HCT116 (cell line): ENCODE results near the gene ANTXR2. TPM values are rescaled to one million over a fixed set of nuclear protein-coding genes. Genes with fewer than 3 reads are reported as not detected.

ENCODE experiments used
- ATAC-seq: fragments of 200-7000 bp; cut with Tn5 transposase; 2 replicates; pipeline ENCODE4 v1.9.1; 2020; ENCODE audit warnings: mild to moderate bottlenecking, moderate library complexity
- BruUV-seq: library from RNA; stranded (reverse); fragments of 400-500 nt; replicated peaks from 2 replicates; lab custom pipeline; 2021; lab: Mats Ljungman, UMichigan
- CTCF ChIA-PET: fragments of 300-600 bp; sonication (Branson Sonifier 250); formaldehyde crosslinking; loops from one replicate; lab custom pipeline; 2021; ENCODE audit warnings: antibody characterized with exemption; lab: Charles Lee
- POLR2A ChIA-PET: fragments of 300-600, 350-600 bp; sonication (Branson Sonifier 250); formaldehyde crosslinking; loops from one replicate; lab custom pipeline; 2021; ENCODE audit warnings: antibody characterized with exemption; lab: Charles Lee
- RAD21 ChIA-PET, 2 experiments: fragments of 300-600 bp; sonication (Branson Sonifier 250); formaldehyde crosslinking; loops; one replicate each; lab custom pipeline; 2023; ENCODE audit warnings: low total read pairs in 2 of 2; ENCODE audit not compliant: uncharacterized antibody in 2 of 2, unreplicated experiment in 2 of 2, low non-redundant PET in 1 of 2; lab: Charles Lee
- DNase-seq: peaks from one replicate; pipeline ENCODE4 v3.0.0-alpha.2; 2010; ENCODE audit warnings: low read depth, low spot score
- H2AFZ ChIP-seq: fragments of 200-600 bp; shearing (Covaris generic), sonication (generic); 2 replicates; pipeline ENCODE4 v1.6.1; 2017; ENCODE audit warnings: low read depth, mixed run types, mixed read lengths, antibody characterized with exemption, low read length; ENCODE audit not compliant: poor library complexity, severe bottlenecking
- H3K27ac ChIP-seq: 2 replicates; pipeline ENCODE4 v1.5.1; 2012; ENCODE audit warnings: low read depth, low read length
- H3K27me3 ChIP-seq: fragments of 200-600 bp; sonication (generic); 2 replicates; pipeline ENCODE4 v1.6.1; 2016; ENCODE audit warnings: mixed run types, low read length, mixed read lengths; ENCODE audit not compliant: insufficient read depth
- H3K36me3 ChIP-seq, 2 experiments: fragments of 200-500 bp in 1 of 2; fragments of 200-600 bp in 1 of 2; sonication (Bioruptor generic) in 1 of 2; sonication (generic) in 1 of 2; 2 replicates each; pipeline versions ENCODE4 v1.5.1 to v1.6.1; 2014 to 2016; ENCODE audit warnings: low read length in 2 of 2, inconsistent platforms in 1 of 2, mixed read lengths in 1 of 2, mixed run types in 1 of 2; ENCODE audit not compliant: insufficient read depth in 2 of 2, control insufficient read depth in 1 of 2
- H3K4me1 ChIP-seq, 2 experiments: fragments of 200-600 bp in 1 of 2; sonication (generic) in 1 of 2; 2 replicates each; pipeline versions ENCODE4 v1.5.1 to v1.6.1; 2012 to 2017; ENCODE audit warnings: low read length in 2 of 2, inconsistent platforms in 1 of 2, mild to moderate bottlenecking in 1 of 2, mixed read lengths in 1 of 2, mixed run types in 1 of 2, moderate library complexity in 1 of 2; ENCODE audit not compliant: insufficient read depth in 2 of 2, control insufficient read depth in 1 of 2
- H3K4me2 ChIP-seq: fragments of 200-600 bp; sonication (generic); 2 replicates; pipeline ENCODE4 v1.6.1; 2017; ENCODE audit warnings: mixed run types, low read length, mixed read lengths
- H3K4me3 ChIP-seq, 2 experiments: fragments of 200-600 bp in 1 of 2; sonication (generic) in 1 of 2; replicated peaks in 1 of 2; 2 replicates each; pipeline ENCODE4 v1.5.1; 2011 to 2016; ENCODE audit warnings: low read length in 2 of 2, control low read depth in 1 of 2, low read depth in 1 of 2, mild to moderate bottlenecking in 1 of 2, mixed read lengths in 1 of 2, mixed run types in 1 of 2
- H3K79me2 ChIP-seq: fragments of 200-600 bp; sonication (generic); 2 replicates; pipeline ENCODE4 v1.6.1; 2017; ENCODE audit warnings: mild to moderate bottlenecking, mixed run types, low read length, moderate library complexity, mixed read lengths; ENCODE audit not compliant: insufficient read depth
- H3K9ac ChIP-seq: fragments of 200-600 bp; sonication (generic); 2 replicates; pipeline ENCODE4 v1.6.1; 2016; ENCODE audit warnings: low read length, mixed read lengths
- H3K9me2 ChIP-seq: fragments of 200-600 bp; sonication (generic), shearing (Covaris generic); 2 replicates; pipeline ENCODE4 v1.6.1; 2017; ENCODE audit warnings: mixed run types, mild to moderate bottlenecking, moderate library complexity; ENCODE audit not compliant: insufficient read depth
- H3K9me3 ChIP-seq, 2 experiments: fragments of 200-500 bp in 1 of 2; fragments of 200-600 bp in 1 of 2; sonication (Bioruptor generic) in 1 of 2; sonication (generic) in 1 of 2; 2 replicates each; pipeline ENCODE4 v1.6.1; 2014 to 2017; ENCODE audit warnings: low read length in 2 of 2, mixed read lengths in 2 of 2, inconsistent platforms in 1 of 2, low read depth in 1 of 2, mild to moderate bottlenecking in 1 of 2, mixed run types in 1 of 2, moderate library complexity in 1 of 2; ENCODE audit not compliant: control insufficient read depth in 1 of 2, insufficient read depth in 1 of 2
- H4K20me1 ChIP-seq: fragments of 200-600 bp; sonication (generic), shearing (Covaris generic); 2 replicates; pipeline ENCODE4 v1.6.1; 2017; ENCODE audit warnings: mixed run types, mild to moderate bottlenecking, moderate library complexity; ENCODE audit not compliant: insufficient read depth
- ATF3 ChIP-seq: IDR thresholded peaks from 2 replicates; pipeline ENCODE4 v1.6.1; 2012
- CBX3 ChIP-seq: IDR thresholded peaks from 2 replicates; pipeline ENCODE4 v1.6.1; 2012; ENCODE audit warnings: low read depth
- CEBPB ChIP-seq: IDR thresholded peaks from 2 replicates; pipeline ENCODE4 v1.6.1; 2012; ENCODE audit warnings: low read depth
- EGR1 ChIP-seq: IDR thresholded peaks from 2 replicates; pipeline ENCODE4 v1.6.1; 2012; ENCODE audit warnings: low read depth
- ELF1 ChIP-seq: IDR thresholded peaks from 2 replicates; pipeline ENCODE4 v1.6.1; 2012; ENCODE audit warnings: low read depth, borderline replicate concordance
- EZH2phosphoT487 ChIP-seq: fragments of 200-600 bp; IDR thresholded peaks from 2 replicates; pipeline ENCODE4 v1.6.1; 2018; ENCODE audit warnings: antibody characterized with exemption, borderline replicate concordance
- POLR2A ChIP-seq: IDR thresholded peaks from 2 replicates; pipeline ENCODE4 v1.7.0; 2011; ENCODE audit warnings: borderline replicate concordance; ENCODE audit not compliant: insufficient read depth, insufficient read length; ENCODE audit errors: extremely low read depth
- SRF ChIP-seq: IDR thresholded peaks from 2 replicates; pipeline ENCODE4 v1.6.1; 2012; ENCODE audit warnings: low read depth
- TCF7L2 ChIP-seq: IDR thresholded peaks from 2 replicates; pipeline ENCODE4 v1.7.0; 2011; ENCODE audit warnings: borderline replicate concordance, inconsistent platforms; ENCODE audit not compliant: insufficient read depth, insufficient read length; ENCODE audit errors: extremely low read depth
- YY1 ChIP-seq: IDR thresholded peaks from 2 replicates; pipeline ENCODE4 v1.6.1; 2011; ENCODE audit warnings: low read length, low read depth, moderate library complexity, mild to moderate bottlenecking; ENCODE audit not compliant: insufficient replicate concordance; ENCODE audit errors: extremely low read depth
- intact Hi-C: fragments of 100-400 bp; cut with micrococcal nuclease; formaldehyde crosslinking; loops from 2 replicates; pipeline ENCODE4 v1.10.0; 2022
- total RNA-seq: library from RNA; stranded (reverse); gene quantifications from one replicate; pipeline ENCODE4 v1.2.1, GENCODE V29; 2021; ENCODE audit not compliant: unreplicated experiment
- TF ChIP-seq, protein P1 (sequence below): IDR thresholded peaks from 2 replicates; pipeline ENCODE4 v1.6.1; 2011; ENCODE audit warnings: mild to moderate bottlenecking, low read length, moderate library complexity; ENCODE audit not compliant: insufficient replicate concordance; ENCODE audit errors: extremely low read depth
- TF ChIP-seq, protein P2 (sequence below): IDR thresholded peaks from 2 replicates; pipeline ENCODE4 v1.6.1; 2012; ENCODE audit warnings: low read depth
- TF ChIP-seq, protein P3 (sequence below), 3 experiments: fragments of 200-600 bp in 1 of 3; sonication (generic) in 1 of 3; IDR thresholded peaks in 2 of 3; conservative IDR thresholded peaks in 1 of 3; 2 replicates each; pipeline ENCODE4 v1.5.1; 2012 to 2017; ENCODE audit warnings: low read depth in 2 of 3, low read length in 2 of 3, antibody characterized with exemption in 1 of 3, borderline replicate concordance in 1 of 3, control low read depth in 1 of 3, mild to moderate bottlenecking in 1 of 3, mixed read lengths in 1 of 3, mixed run types in 1 of 3, moderate library complexity in 1 of 3; ENCODE audit not compliant: insufficient read depth in 1 of 3

ANTXR2 gene
- total RNA-seq, 1 experiment from 2014 or later, result 6.3 TPM

- peak; percentile 83 for TF ChIP-seq TCF7L2
- TF ChIP-seq, all 23 proteins: peak for 7
Measured at GRCh38 chr4:79852305-79852730, 220.7 kb downstream of the ANTXR2 start (continued).

GRCh38 chr4:79851625-79852304 is 221.3 kb downstream of the ANTXR2 start:
- Histone ChIP-seq H3K79me2 (no peaks in the 10 kb centered on the region), H3K27ac (no peak overlapping the region), H4K20me1 (no peaks in the 10 kb centered on the region), H3K9me3 (no peaks in the 10 kb centered on the region), H3K9me2 (no peaks in the 10 kb centered on the region), H3K4me3 (no peak overlapping the region), H3K4me2 (no peak overlapping the region), H3K36me3 (no peaks in the 10 kb centered on the region), H2AFZ (no peak overlapping the region), H3K4me1 (no peaks in the 10 kb centered on the region), H3K9ac (no peak overlapping the region), H3K27me3 (no peaks in the 10 kb centered on the region)
- CTCF ChIA-PET, result no interaction called here
- intact Hi-C loops, result no loop called here
- DNase-seq (no peak), ATAC-seq (no peak)
- POLR2A ChIA-PET, result no interaction called here
- BruUV-seq, result no TSS peak
- no peak for TF ChIP-seq ATF3
- TF ChIP-seq YY1, result no peak
- TF ChIP-seq, protein P1, sequence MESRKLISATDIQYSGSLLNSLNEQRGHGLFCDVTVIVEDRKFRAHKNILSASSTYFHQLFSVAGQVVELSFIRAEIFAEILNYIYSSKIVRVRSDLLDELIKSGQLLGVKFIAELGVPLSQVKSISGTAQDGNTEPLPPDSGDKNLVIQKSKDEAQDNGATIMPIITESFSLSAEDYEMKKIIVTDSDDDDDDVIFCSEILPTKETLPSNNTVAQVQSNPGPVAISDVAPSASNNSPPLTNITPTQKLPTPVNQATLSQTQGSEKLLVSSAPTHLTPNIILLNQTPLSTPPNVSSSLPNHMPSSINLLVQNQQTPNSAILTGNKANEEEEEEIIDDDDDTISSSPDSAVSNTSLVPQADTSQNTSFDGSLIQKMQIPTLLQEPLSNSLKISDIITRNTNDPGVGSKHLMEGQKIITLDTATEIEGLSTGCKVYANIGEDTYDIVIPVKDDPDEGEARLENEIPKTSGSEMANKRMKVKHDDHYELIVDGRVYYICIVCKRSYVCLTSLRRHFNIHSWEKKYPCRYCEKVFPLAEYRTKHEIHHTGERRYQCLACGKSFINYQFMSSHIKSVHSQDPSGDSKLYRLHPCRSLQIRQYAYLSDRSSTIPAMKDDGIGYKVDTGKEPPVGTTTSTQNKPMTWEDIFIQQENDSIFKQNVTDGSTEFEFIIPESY, result no peak
- TF ChIP-seq EGR1, result no peak
- no peak for TF ChIP-seq ELF1
- TF ChIP-seq, protein P2, sequence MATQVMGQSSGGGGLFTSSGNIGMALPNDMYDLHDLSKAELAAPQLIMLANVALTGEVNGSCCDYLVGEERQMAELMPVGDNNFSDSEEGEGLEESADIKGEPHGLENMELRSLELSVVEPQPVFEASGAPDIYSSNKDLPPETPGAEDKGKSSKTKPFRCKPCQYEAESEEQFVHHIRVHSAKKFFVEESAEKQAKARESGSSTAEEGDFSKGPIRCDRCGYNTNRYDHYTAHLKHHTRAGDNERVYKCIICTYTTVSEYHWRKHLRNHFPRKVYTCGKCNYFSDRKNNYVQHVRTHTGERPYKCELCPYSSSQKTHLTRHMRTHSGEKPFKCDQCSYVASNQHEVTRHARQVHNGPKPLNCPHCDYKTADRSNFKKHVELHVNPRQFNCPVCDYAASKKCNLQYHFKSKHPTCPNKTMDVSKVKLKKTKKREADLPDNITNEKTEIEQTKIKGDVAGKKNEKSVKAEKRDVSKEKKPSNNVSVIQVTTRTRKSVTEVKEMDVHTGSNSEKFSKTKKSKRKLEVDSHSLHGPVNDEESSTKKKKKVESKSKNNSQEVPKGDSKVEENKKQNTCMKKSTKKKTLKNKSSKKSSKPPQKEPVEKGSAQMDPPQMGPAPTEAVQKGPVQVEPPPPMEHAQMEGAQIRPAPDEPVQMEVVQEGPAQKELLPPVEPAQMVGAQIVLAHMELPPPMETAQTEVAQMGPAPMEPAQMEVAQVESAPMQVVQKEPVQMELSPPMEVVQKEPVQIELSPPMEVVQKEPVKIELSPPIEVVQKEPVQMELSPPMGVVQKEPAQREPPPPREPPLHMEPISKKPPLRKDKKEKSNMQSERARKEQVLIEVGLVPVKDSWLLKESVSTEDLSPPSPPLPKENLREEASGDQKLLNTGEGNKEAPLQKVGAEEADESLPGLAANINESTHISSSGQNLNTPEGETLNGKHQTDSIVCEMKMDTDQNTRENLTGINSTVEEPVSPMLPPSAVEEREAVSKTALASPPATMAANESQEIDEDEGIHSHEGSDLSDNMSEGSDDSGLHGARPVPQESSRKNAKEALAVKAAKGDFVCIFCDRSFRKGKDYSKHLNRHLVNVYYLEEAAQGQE, result no peak
- no peak for TF ChIP-seq CBX3
- no peak for TF ChIP-seq TCF7L2
- TF ChIP-seq, protein P3, sequence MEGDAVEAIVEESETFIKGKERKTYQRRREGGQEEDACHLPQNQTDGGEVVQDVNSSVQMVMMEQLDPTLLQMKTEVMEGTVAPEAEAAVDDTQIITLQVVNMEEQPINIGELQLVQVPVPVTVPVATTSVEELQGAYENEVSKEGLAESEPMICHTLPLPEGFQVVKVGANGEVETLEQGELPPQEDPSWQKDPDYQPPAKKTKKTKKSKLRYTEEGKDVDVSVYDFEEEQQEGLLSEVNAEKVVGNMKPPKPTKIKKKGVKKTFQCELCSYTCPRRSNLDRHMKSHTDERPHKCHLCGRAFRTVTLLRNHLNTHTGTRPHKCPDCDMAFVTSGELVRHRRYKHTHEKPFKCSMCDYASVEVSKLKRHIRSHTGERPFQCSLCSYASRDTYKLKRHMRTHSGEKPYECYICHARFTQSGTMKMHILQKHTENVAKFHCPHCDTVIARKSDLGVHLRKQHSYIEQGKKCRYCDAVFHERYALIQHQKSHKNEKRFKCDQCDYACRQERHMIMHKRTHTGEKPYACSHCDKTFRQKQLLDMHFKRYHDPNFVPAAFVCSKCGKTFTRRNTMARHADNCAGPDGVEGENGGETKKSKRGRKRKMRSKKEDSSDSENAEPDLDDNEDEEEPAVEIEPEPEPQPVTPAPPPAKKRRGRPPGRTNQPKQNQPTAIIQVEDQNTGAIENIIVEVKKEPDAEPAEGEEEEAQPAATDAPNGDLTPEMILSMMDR (IDR thresholded peaks at IDR 0.05 in 2 of 3, conservative IDR thresholded peaks at IDR 0.05 in 1 of 3; ENCODE audit: borderline replicate concordance in 1 of 3, insufficient read depth in 1 of 3, low read depth in 2 of 3, low read length in 2 of 3), result no peak
- TF ChIP-seq CEBPB, result no peak
- TF ChIP-seq POLR2A, result no peak
- no peak for TF ChIP-seq EZH2phosphoT487
- TF ChIP-seq SRF, result no peak
- RAD21 ChIA-PET, result no interaction called here
